ENCODE data around the gene LMAN1.

DNA sequence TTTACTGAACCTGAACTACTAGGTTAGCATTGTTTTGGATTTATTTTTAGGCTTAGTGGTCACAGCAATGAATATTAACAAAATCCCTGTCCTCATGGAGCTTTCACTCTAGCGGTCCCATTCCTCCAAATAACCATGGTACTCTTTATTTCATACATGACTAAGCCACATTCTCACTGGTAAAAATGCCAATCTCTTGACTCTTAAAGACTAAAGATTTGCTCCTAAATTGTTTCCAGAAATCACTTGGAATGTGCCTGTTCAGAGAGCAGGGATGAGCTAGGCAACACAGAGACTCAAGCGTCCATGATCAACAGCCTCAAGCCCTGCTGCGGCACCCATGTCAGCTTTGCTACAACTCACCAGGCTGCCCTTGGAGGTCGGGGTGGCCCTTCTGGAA, 13.5 kb downstream of the LMAN1 start:
- TF ChIP-seq, protein P1, sequence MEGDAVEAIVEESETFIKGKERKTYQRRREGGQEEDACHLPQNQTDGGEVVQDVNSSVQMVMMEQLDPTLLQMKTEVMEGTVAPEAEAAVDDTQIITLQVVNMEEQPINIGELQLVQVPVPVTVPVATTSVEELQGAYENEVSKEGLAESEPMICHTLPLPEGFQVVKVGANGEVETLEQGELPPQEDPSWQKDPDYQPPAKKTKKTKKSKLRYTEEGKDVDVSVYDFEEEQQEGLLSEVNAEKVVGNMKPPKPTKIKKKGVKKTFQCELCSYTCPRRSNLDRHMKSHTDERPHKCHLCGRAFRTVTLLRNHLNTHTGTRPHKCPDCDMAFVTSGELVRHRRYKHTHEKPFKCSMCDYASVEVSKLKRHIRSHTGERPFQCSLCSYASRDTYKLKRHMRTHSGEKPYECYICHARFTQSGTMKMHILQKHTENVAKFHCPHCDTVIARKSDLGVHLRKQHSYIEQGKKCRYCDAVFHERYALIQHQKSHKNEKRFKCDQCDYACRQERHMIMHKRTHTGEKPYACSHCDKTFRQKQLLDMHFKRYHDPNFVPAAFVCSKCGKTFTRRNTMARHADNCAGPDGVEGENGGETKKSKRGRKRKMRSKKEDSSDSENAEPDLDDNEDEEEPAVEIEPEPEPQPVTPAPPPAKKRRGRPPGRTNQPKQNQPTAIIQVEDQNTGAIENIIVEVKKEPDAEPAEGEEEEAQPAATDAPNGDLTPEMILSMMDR (IDR thresholded peaks at IDR 0.05; ENCODE audit: low read length): no peak
- TF ChIP-seq EZH2 (IDR thresholded peaks at IDR 0.05; ENCODE audit: borderline replicate concordance, low read length): no peak
